Colonic mucosa (tissue), 4 donors: ENCODE data around the gene SMAP2. TPM values are rescaled to one million over a fixed set of nuclear protein-coding genes. Genes with fewer than 3 reads are reported as not detected.

Experiments used
- DNase-seq: peaks from one replicate; pipeline ENCODE4 v3.0.0-alpha.2; 2020
- H3K27ac ChIP-seq: fragments of 200-600 bp; one replicate; pipeline ENCODE4 v1.8.0; 2021
- H3K27me3 ChIP-seq: fragments of 200-600 bp; one replicate; pipeline ENCODE4 v1.8.0; 2021
- H3K36me3 ChIP-seq: fragments of 200-600 bp; one replicate; pipeline ENCODE4 v1.8.0; 2021
- H3K4me1 ChIP-seq: fragments of 200-600 bp; one replicate; pipeline ENCODE4 v1.8.0; 2021; ENCODE audit warnings: mild to moderate bottlenecking
- H3K4me3 ChIP-seq: fragments of 200-600 bp; one replicate; pipeline ENCODE4 v1.8.0; 2021
- H3K9ac ChIP-seq, 2 donors: one replicate each; pipeline ENCODE4 v1.7.0; 2013; ENCODE audit warnings: control low read depth in 2 of 2, low read depth in 2 of 2, low read length in 2 of 2
- H3K9me3 ChIP-seq: fragments of 200-600 bp; one replicate; pipeline ENCODE4 v1.8.0; 2021
- CTCF ChIP-seq: fragments of 200-600 bp; IDR thresholded peaks from one replicate; pipeline ENCODE4 v1.8.0; 2022; ENCODE audit warnings: antibody characterized with exemption, mild to moderate bottlenecking
- intact Hi-C: fragments of 100-400 bp; cut with DNase I; formaldehyde crosslinking; loops from one replicate; pipeline ENCODE4 v1.14.1; 2022
- total RNA-seq, 2 donors: library from RNA; stranded (reverse); fragmentation: NEBNext Ultra II Directional in 1 of 2; extraction: Animal tissue kit (Norgen Biotek cat#: 25700) in 1 of 2; gene quantifications; one replicate each; pipeline ENCODE4 v1.2.1, GENCODE V29; 2021
- donor health status: healthy.
- donor health status: DM: no; HTN: no; CAD: no.
- donor health status: DM: no; HTN: no; CAD: no.

Gene SMAP2
- total RNA-seq, 2 donors from 2014 or later: 25.9 to 31.5 TPM

- intact Hi-C loops: no loop called here
- Histone ChIP-seq H3K4me3 (no peak overlapping the region), H3K9me3 (no peaks in the 10 kb centered on the region), H3K9ac (no peak overlapping the region), H3K27ac (no peak overlapping the region), H3K36me3 (no peaks in the 10 kb centered on the region), H3K4me1 (no peaks in the 10 kb centered on the region), H3K27me3 (no peaks in the 10 kb centered on the region)
- TF ChIP-seq CTCF: no peak
- no peak for DNase-seq
Measured at GRCh38 chr1:40425198-40425597, 51.7 kb downstream of the SMAP2 start.

GRCh38 chr1:40431385-40431784 is 57.9 kb downstream of the SMAP2 start:
- DNase-seq: no peak
- no peak overlapping the region for H3K9ac ChIP-seq
- intact Hi-C loops: no loop called here
- H3K4me3 ChIP-seq: no peak overlapping the region
- no peaks in the 10 kb centered on the region for H3K9me3 ChIP-seq
- no peaks in the 10 kb centered on the region for H3K36me3 ChIP-seq
- H3K27me3 ChIP-seq: no peaks in the 10 kb centered on the region
- no peak overlapping the region for H3K27ac ChIP-seq
- TF ChIP-seq CTCF: no peak
- no peaks in the 10 kb centered on the region for H3K4me1 ChIP-seq

- intact Hi-C loops: no loop called here
- no peak overlapping the region for H3K9ac ChIP-seq
- no peaks in the 10 kb centered on the region for H3K27me3 ChIP-seq
- no peak for DNase-seq
- no peak overlapping the region for H3K27ac ChIP-seq
- no peaks in the 10 kb centered on the region for H3K9me3 ChIP-seq
- TF ChIP-seq CTCF: no peak
- H3K36me3 ChIP-seq: no peaks in the 10 kb centered on the region
- no peaks in the 10 kb centered on the region for H3K4me1 ChIP-seq
- no peak overlapping the region for H3K4me3 ChIP-seq
Measured at GRCh38 chr1:40432644-40433390, 59.3 kb downstream of the SMAP2 start.

GRCh38 chr1:40435471-40435870 is 61.9 kb downstream of the SMAP2 start:
- TF ChIP-seq CTCF: no peak
- Histone ChIP-seq H3K4me1 (no peaks in the 10 kb centered on the region), H3K36me3 (no peaks in the 10 kb centered on the region), H3K4me3 (no peak overlapping the region), H3K27me3 (no peaks in the 10 kb centered on the region), H3K9ac (no peak overlapping the region), H3K9me3 (no peaks in the 10 kb centered on the region), H3K27ac (no peak overlapping the region)
- no peak for DNase-seq
- intact Hi-C loops: no loop called here

GRCh38 chr1:40435876-40436275 is 62.3 kb downstream of the SMAP2 start:
- H3K9me3 ChIP-seq: no peaks in the 10 kb centered on the region
- no peaks in the 10 kb centered on the region for H3K36me3 ChIP-seq
- no peaks in the 10 kb centered on the region for H3K4me1 ChIP-seq
- no peak overlapping the region for H3K27ac ChIP-seq
- no peak overlapping the region for H3K4me3 ChIP-seq
- intact Hi-C loops: no loop called here
- no peak overlapping the region for H3K9ac ChIP-seq
- TF ChIP-seq CTCF: no peak
- no peak for DNase-seq
- H3K27me3 ChIP-seq: no peaks in the 10 kb centered on the region
